Stimulated activated effector memory CD8-positive, alpha-beta T cell treated with anti-CD3 and anti-CD28 coated beads, Interleukin-12 subunit alpha, Interleukin-12 subunit beta, amount 100 ng/mL, for 72 hours (primary cell): ENCODE measurements around the gene GPR39.
A peak's percentile ranks its signal among the peaks of the same experiment; 100 is the strongest.

Experiments
- ATAC-seq: fragments of 150-1000 bp; cut with Tn5 transposase; 2 replicates; pipeline ENCODE4 v1.10.0; 2021
- DNase-seq, 2 donors: peaks; one replicate each; pipeline ENCODE4 v3.0.0; 2021 to 2022; ENCODE audit warnings: low spot score in 2 of 2
- H3K27ac Mint-ChIP-seq: one replicate; pipeline ENCODE4 v1.8.0; 2022; ENCODE audit warnings: mild to moderate bottlenecking, mixed read lengths
- H3K36me3 Mint-ChIP-seq: one replicate; pipeline ENCODE4 v1.8.0; 2022; ENCODE audit warnings: mild to moderate bottlenecking, mixed read lengths
- H3K4me1 Mint-ChIP-seq: one replicate; pipeline ENCODE4 v1.8.0; 2022; ENCODE audit warnings: mixed read lengths
- H3K4me3 Mint-ChIP-seq: one replicate; pipeline ENCODE4 v1.8.0; 2022; ENCODE audit warnings: mild to moderate bottlenecking, mixed read lengths
- H3K9me3 Mint-ChIP-seq: one replicate; pipeline ENCODE4 v1.8.0; 2022; ENCODE audit warnings: mixed read lengths

Gene GPR39

DNA sequence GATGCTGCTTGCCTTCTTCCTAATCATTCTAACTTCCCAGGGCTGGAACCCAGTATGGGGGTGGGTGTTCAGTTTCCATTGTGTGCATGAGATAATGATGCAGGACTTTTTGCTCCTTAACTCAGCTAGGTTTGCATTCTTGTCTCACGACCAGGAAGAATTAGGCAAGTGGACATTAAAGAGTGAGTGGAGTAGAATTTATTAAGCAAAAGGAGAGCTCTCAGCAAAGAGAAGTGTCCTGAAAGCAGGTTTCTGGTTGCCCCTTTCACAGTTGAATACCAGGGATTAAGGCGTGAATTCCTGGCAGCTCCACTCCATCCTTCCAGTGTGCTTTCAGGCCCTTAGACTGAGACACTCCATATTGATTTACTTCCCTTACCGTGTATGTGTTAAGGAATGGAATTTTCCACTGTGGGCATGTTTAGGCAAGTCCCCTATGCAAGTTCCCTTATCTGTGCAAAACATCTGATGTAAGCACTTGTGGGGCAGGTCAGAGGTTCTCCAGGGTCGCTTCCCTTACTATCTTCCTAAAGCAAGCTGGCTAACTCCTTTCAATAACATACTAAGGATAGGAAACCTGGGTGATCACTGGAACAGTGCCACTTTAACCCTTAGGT lies 126.5 kb downstream of the GPR39 start:
- no peak overlapping the region for H3K27ac Mint-ChIP-seq
- no peaks in the 10 kb centered on the region for H3K4me1 Mint-ChIP-seq
- no peaks in the 10 kb centered on the region for H3K36me3 Mint-ChIP-seq
- DNase-seq: no peak
- H3K4me3 Mint-ChIP-seq: no peak overlapping the region
- no peak for ATAC-seq
- no peaks in the 10 kb centered on the region for H3K9me3 Mint-ChIP-seq

DNA sequence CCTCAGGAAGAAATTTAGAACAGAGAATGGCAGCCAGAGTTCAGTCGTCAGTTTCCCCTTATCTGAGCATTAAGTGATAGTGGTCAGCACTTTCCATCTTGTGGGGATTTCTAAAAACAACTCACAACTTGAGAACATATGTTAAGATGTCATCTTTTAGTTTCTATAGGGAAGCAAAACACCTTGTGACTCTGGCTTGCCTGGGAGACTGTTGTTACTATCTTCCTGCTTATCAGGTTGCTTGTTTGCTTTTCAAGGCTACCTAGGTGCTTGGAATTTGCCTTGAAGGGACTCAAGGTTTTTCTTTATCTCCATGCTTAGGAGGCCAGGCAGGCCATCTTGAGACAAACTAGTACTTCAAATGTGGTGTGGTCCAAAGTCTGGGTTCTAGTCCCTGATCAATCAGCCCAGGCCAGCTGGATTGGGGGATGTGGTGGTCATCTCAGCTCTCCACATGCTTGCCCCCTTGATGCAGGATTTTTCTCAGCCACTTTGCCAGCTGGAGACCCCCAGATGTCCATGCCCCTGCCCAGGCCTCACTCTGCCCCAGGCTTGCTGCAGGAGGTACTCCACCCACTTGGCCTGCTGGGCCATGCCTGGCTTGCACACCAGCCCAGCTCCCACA lies 127.5 kb downstream of the GPR39 start:
- H3K36me3 Mint-ChIP-seq: no peaks in the 10 kb centered on the region
- H3K4me1 Mint-ChIP-seq: no peaks in the 10 kb centered on the region
- H3K9me3 Mint-ChIP-seq: no peaks in the 10 kb centered on the region
- no peak overlapping the region for H3K27ac Mint-ChIP-seq
- no peak for ATAC-seq
- H3K4me3 Mint-ChIP-seq: no peak overlapping the region
- DNase-seq: no peak

DNA sequence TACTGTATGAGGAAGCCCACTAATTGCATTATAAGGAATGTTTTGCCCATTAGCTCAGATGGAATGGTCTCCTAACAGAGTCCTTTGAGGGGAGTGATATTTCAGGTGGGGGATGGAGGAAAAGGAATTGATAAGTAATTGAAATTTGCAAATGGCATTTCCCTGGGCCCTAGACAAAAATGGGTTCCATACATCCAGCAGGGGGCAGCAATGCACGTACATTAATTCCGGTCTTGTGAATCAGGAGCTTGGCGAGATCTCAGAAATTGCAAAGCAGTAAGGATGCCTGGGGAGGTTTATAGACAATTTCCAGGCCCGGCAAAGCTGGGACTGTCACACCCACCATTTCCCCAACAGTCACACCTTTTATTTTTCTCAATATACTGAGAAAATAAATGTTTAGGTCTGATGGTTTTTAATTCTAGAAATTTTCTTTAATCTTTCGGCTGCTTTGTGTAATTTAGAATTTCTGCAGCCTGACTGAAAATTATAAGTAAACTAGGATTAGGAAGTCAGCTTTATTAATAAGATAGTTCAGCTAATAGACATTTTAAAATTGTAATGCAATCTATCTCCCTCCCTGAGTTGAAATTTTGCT lies 130.6 kb downstream of the GPR39 start:
- no peaks in the 10 kb centered on the region for H3K4me1 Mint-ChIP-seq
- peak; percentile 2 to 60 for DNase-seq

DNA sequence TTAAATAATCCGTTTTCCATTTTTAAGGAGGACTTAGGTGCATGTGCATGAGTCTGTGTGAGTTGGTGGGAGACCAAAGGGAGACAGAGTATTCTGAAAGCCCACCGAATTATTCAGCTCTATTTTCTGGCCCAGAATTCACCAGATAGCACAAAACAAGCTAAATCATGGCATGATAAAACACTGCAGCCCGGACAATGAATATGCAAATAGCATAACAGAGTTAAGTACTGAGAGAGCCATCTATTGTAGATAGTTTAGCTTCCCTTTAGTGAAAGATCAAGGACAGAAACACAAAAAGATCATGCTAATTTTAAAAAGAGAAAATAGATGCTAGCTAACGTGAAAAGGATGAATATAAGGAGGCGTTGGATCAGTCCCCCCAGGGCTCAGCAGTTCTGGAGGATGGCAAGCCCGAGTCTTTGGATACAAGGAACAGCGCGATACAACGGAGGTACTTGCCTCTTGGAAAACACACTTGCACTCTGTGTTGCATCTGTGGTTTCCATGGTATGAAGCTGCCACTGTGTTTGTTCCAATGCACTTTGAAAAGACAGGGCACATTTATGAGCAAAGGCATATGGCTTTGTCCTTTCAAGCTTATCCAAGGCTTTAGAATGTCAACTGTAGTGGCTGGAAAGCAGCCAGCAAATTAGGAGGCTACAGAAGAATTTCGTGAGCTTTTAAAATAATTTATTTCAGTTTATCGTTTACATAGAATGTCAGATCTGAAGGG lies 133.5 kb downstream of the GPR39 start:
- no peaks in the 10 kb centered on the region for H3K36me3 Mint-ChIP-seq
- ATAC-seq (no peak), DNase-seq (no peak)
- peaks cover 2% of the 10 kb centered on the region for H3K9me3 Mint-ChIP-seq
- no peak overlapping the region for H3K27ac Mint-ChIP-seq
- no peak overlapping the region for H3K4me3 Mint-ChIP-seq
- no peaks in the 10 kb centered on the region for H3K4me1 Mint-ChIP-seq

More for the DNA sequence above, 130.6 kb downstream of the GPR39 start:
- no peak overlapping the region for H3K4me3 Mint-ChIP-seq
- peaks cover 2% of the 10 kb centered on the region for H3K9me3 Mint-ChIP-seq
- ATAC-seq: no peak
- H3K27ac Mint-ChIP-seq: no peak overlapping the region
- H3K36me3 Mint-ChIP-seq: no peaks in the 10 kb centered on the region

DNA sequence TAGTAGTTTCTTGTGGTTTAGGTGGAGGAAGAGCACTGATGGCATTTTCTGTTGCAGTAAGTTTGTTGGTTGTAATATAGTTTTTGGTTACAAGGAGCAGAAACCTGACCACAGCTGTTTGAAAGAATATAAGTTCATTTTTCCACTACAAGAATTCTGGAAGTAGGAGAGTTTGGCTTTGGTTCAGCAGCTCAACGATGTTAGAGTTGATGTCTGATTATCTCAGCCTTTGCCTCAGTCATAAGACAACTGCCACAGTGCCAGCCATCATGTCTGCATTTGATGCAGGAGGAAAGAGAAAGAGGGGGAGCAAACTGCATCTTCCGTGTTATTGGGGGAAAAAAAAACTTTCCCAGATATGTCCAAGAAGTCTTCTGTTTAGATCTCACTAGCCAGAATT lies 134.3 kb downstream of the GPR39 start:
- no peak for ATAC-seq
- DNase-seq: no peak
- Mint-ChIP-seq H3K4me1 (no peaks in the 10 kb centered on the region), H3K9me3 (peaks cover 2% of the 10 kb centered on the region), H3K4me3 (no peak overlapping the region), H3K36me3 (no peaks in the 10 kb centered on the region), H3K27ac (no peak overlapping the region)

DNA sequence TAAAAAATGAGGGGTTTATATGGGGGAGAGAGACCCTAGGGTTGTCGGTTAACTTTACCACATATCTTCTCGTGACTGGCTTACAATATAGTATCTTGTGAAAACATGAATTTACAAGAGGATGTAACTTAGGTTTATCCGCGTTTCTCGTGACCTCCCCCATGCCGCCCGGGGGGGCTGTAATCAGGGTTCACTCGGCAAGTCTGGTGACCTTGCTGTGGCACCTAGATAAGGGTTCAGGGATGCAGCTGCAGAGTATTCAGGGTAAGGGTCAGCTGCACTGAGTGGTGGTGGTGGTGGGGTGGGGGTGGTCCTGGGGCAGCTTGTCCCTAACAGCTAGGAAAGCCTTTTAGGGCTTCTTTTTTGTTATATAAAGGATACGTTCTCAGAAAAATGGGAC lies 141.1 kb downstream of the GPR39 start:
- no peak for ATAC-seq
- Mint-ChIP-seq H3K4me1 (no peaks in the 10 kb centered on the region), H3K9me3 (peaks cover 15% of the 10 kb centered on the region), H3K4me3 (no peak overlapping the region), H3K36me3 (no peaks in the 10 kb centered on the region), H3K27ac (no peak overlapping the region)
- DNase-seq: no peak

DNA sequence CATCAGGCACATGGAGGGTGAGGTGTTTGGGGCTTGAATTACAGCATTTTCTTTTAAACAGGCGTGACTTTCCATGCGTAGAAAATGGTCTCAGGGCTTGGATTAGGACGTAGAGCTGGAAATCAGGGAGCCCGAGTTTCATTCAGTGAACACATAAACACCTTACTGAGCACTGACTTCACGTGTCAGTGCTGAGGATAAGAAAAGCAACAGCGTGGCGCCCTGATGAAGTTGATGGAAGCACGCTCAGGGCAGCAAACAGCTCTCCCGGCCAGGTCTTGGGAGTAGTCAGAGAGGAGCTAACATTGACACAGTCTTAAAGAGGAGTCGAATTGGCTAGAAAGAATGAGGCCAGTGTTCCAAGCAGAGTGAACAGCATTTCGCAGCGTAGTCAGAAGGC lies 142.7 kb downstream of the GPR39 start:
- Mint-ChIP-seq H3K9me3 (peaks cover 15% of the 10 kb centered on the region), H3K27ac (no peak overlapping the region), H3K4me1 (no peaks in the 10 kb centered on the region), H3K4me3 (no peak overlapping the region), H3K36me3 (no peaks in the 10 kb centered on the region)
- DNase-seq: no peak
- ATAC-seq: no peak

DNA sequence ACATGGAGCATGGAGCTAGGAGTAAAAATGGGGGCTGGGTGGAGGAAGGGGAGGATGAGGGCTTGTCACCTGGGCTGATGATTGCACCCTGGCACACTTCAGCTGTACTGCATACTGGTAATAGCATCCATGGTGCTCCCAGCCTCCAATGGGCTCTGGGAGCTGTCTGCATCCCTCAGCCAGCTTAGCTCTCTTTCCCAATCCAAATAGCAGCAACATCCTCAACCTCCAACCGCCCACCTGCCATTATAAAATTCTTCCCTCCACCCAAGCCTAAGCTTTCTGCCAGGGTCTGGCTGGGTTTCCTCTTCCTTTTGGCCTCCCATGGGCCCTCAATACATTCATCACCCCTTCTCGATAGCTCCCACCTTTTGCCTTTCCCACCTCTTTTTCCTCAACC lies 143.3 kb downstream of the GPR39 start:
- peaks cover 15% of the 10 kb centered on the region for H3K9me3 Mint-ChIP-seq
- no peak for ATAC-seq
- no peak overlapping the region for H3K4me3 Mint-ChIP-seq
- H3K4me1 Mint-ChIP-seq: no peaks in the 10 kb centered on the region
- no peak for DNase-seq
- H3K36me3 Mint-ChIP-seq: no peaks in the 10 kb centered on the region
- no peak overlapping the region for H3K27ac Mint-ChIP-seq

DNA sequence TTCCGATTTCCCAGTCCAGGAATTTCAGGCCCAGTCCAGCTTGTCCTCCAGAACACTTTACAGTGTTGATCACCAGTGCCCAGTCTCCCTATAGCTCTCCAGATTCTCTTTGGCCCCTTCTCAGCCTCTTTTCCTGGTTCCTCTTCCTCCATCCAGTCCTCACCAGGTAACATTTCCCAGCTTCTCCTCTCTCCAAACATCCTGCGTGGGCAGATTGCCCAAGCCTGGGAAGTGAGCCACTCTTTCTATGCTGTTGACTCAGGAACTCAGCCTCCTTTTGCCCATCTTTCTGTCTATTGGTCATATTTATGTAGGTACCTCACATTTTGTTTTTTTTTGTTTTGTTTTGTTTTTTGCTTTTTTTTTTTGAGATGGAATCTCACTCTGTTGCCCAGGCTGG lies 144.0 kb downstream of the GPR39 start:
- no peaks in the 10 kb centered on the region for H3K4me1 Mint-ChIP-seq
- no peak for DNase-seq
- H3K9me3 Mint-ChIP-seq: peaks cover 15% of the 10 kb centered on the region
- no peak overlapping the region for H3K4me3 Mint-ChIP-seq
- no peak for ATAC-seq
- no peaks in the 10 kb centered on the region for H3K36me3 Mint-ChIP-seq
- H3K27ac Mint-ChIP-seq: no peak overlapping the region

DNA sequence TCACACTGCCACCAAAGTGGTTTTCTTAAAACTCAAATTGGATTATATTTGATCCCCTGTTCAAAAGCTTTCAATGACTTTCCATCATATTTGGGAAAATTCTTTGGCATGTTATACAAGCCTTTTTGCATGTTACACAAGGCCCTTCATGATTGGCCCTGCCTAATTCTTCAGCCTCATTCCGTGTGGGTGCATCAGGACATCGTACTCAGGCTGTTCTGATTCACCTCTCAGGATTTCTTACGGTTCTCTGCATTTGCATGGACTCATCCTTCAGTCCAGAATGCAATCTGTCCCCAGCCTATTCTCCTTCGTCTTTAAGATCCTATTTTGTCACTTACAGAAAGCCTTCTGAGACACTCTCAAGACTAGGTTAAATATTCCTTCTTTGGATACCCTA lies 145.6 kb downstream of the GPR39 start:
- ATAC-seq: no peak
- no peak for DNase-seq
- no peak overlapping the region for H3K27ac Mint-ChIP-seq
- H3K4me3 Mint-ChIP-seq: no peak overlapping the region
- H3K36me3 Mint-ChIP-seq: no peaks in the 10 kb centered on the region
- no peaks in the 10 kb centered on the region for H3K4me1 Mint-ChIP-seq
- H3K9me3 Mint-ChIP-seq: peaks cover 18% of the 10 kb centered on the region

DNA sequence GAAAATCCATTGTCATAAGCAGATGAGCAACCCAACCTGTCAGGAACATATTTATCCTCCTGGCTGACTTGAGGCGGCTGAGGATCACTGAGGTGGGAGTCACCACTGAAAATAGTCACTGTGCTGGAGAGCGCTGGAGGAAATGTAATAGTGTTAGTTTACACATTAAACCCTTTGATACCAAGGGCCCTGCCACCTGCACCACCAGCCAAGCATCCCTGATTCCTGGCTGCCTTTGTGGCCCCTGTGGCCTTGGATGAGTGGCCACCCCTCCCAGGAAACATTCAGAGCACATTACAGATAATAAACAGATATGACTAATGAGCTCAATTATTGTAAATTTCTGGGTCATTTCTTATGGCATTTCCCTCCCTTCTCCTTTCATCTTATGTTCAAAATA lies 147.5 kb downstream of the GPR39 start:
- H3K4me3 Mint-ChIP-seq: no peak overlapping the region
- no peak for DNase-seq
- no peaks in the 10 kb centered on the region for H3K4me1 Mint-ChIP-seq
- ATAC-seq: no peak
- peaks cover 21% of the 10 kb centered on the region for H3K9me3 Mint-ChIP-seq
- no peaks in the 10 kb centered on the region for H3K36me3 Mint-ChIP-seq
- H3K27ac Mint-ChIP-seq: no peak overlapping the region

DNA sequence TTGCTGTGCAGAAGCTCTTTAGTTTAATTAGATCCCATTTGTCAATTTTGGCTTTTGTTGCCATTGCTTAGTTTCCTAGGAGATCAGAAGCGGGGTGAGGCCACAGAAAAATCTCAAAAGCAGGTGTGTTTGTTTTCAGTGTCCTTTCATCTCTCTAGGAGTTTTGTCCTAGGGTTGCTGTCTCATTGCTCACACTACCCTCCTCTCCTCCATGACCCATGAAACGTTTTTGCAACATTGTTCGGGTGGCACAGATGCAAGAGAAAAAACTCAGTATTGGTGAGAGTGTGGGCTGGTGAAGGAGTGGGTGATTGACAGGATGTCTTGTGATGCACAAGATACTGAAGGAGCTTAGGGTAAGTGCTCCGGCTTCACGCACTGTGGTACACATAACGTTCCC lies 149.8 kb downstream of the GPR39 start:
- Mint-ChIP-seq H3K4me1 (no peaks in the 10 kb centered on the region), H3K36me3 (no peaks in the 10 kb centered on the region), H3K4me3 (no peak overlapping the region), H3K9me3 (peaks cover 15% of the 10 kb centered on the region), H3K27ac (no peak overlapping the region)
- DNase-seq: no peak
- ATAC-seq: no peak

DNA sequence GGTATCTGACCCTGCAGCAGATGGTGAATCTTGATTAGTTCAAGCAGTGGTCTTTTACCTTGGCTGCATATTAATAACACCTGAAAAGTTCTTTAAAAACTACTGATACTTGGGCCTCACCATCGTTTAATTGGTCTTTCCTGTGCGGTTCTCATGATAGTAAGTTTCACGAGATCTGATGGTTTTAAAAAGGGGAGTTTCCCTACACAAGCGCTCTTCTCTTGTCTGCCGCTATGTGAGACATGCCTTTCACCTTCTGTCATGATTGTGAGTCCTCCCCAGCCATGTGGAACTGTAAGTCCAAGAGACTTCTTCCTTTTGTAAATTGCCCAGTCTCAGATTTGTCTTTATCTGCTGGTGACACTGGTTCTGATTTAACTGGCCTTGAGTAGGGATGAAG lies 151.1 kb downstream of the GPR39 start:
- H3K9me3 Mint-ChIP-seq: peaks cover 12% of the 10 kb centered on the region
- DNase-seq (no peak), ATAC-seq (no peak)
- no peak overlapping the region for H3K4me3 Mint-ChIP-seq
- H3K27ac Mint-ChIP-seq: no peak overlapping the region
- no peaks in the 10 kb centered on the region for H3K36me3 Mint-ChIP-seq
- H3K4me1 Mint-ChIP-seq: no peaks in the 10 kb centered on the region

DNA sequence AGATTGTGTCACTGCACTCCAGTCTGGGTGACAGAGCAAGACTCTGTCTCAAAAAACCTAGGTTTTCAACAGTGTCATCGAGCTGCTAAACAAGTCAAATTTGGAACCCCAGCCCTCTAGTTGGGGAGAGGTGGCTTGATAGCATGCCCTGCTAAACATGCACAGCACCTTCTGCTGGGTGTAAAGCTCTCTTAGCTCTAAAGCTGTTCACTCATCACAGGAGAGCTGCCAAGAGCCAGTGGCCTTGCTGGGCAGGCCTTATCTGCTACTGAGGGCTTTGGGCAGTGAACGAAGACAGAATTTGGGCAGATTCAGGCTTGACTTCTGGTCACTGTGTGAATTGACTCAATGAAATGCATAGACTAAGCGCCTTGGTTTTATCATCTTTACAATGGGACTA lies 152.1 kb downstream of the GPR39 start:
- no peak overlapping the region for H3K4me3 Mint-ChIP-seq

DNA sequence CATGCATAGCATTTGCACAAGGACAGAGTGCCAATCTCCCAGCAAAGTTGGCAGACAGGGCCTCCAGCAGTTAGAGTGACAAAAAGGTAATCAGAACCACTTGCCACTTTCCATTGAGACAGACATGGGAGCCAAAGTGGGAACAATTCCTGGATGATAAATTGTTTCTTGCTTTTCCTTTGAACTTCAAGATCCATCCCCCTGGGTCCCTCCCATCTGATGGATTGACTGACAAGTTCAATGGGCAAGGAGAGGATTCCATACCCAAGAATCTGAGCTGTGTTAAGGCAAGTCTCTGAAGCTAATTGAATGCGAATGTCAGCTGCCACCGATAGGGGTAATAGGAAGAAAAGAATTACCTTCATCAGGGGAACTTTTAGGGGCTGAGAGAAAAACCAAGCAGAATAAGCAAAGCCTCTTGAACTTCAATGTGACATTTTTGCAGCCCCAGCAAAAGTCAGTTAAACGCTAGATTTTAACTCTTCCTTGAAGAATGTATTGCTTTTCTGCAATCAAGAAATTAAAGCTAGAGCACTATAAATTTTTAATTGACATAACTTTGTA lies 156.9 kb downstream of the GPR39 start:
- DNase-seq (no peak), ATAC-seq (no peak)
- H3K4me1 Mint-ChIP-seq: no peaks in the 10 kb centered on the region
- H3K27ac Mint-ChIP-seq: no peak overlapping the region
- H3K36me3 Mint-ChIP-seq: no peaks in the 10 kb centered on the region
- no peak overlapping the region for H3K4me3 Mint-ChIP-seq
- peaks cover 4% of the 10 kb centered on the region for H3K9me3 Mint-ChIP-seq

More for the DNA sequence above, 152.1 kb downstream of the GPR39 start:
- no peaks in the 10 kb centered on the region for H3K4me1 Mint-ChIP-seq
- no peak for DNase-seq
- ATAC-seq: no peak
- H3K36me3 Mint-ChIP-seq: no peaks in the 10 kb centered on the region
- H3K9me3 Mint-ChIP-seq: peaks cover 12% of the 10 kb centered on the region
- H3K27ac Mint-ChIP-seq: no peak overlapping the region
